GM18502 (cell line): Measurements from ENCODE around the gene CPVL.

ENCODE experiments used
- ATAC-seq: cut with Tn5 transposase; IDR thresholded peaks from one replicate; pipeline ENCODE4 v1.9.1; 2021; ENCODE audit warnings: mild to moderate bottlenecking; ENCODE audit not compliant: unreplicated experiment, poor library complexity

CPVL gene

GRCh38 chr7:29019387-29019786 lies 127.0 kb downstream of the CPVL start:
- ATAC-seq = no peak

- ATAC-seq = no peak
These were observed 128.6 kb downstream of the CPVL start for GRCh38 chr7:29017713-29018112.

- ATAC-seq = no peak
These were observed 131.6 kb downstream of the CPVL start for GRCh38 chr7:29014725-29015124.

- no peak for ATAC-seq
These were observed 132.4 kb downstream of the CPVL start for GRCh38 chr7:29013931-29014330.

GRCh38 chr7:29013082-29013695 lies 133.1 kb downstream of the CPVL start:
- no peak for ATAC-seq

GRCh38 chr7:29009947-29010346 lies 136.4 kb downstream of the CPVL start:
- ATAC-seq = no peak

GRCh38 chr7:29008590-29008989 lies 137.7 kb downstream of the CPVL start:
- ATAC-seq = no peak

GRCh38 chr7:29007127-29007526 lies 139.2 kb downstream of the CPVL start:
- no peak for ATAC-seq

GRCh38 chr7:29005829-29006228 lies 140.5 kb downstream of the CPVL start:
- ATAC-seq = no peak

GRCh38 chr7:29005406-29005805 lies 140.9 kb downstream of the CPVL start:
- ATAC-seq = no peak

GRCh38 chr7:29003703-29004102 lies 142.6 kb downstream of the CPVL start:
- ATAC-seq = no peak

- ATAC-seq = no peak
These were observed 145.6 kb downstream of the CPVL start for GRCh38 chr7:29000717-29001076.

GRCh38 chr7:28999895-29000716 lies 146.2 kb downstream of the CPVL start:
- ATAC-seq = no peak

- ATAC-seq = no peak
These were observed 146.9 kb downstream of the CPVL start for GRCh38 chr7:28999427-28999826.

GRCh38 chr7:28998105-28998504 lies 148.2 kb downstream of the CPVL start:
- no peak for ATAC-seq

- ATAC-seq = no peak
These were observed 149.5 kb downstream of the CPVL start for GRCh38 chr7:28996836-28997235.

- ATAC-seq = no peak
These were observed 153.0 kb downstream of the CPVL start for GRCh38 chr7:28993371-28993770.

- no peak for ATAC-seq
These were observed 153.5 kb downstream of the CPVL start for GRCh38 chr7:28992798-28993197.

- no peak for ATAC-seq
These were observed 156.0 kb downstream of the CPVL start for GRCh38 chr7:28990200-28990960.

- no peak for ATAC-seq
These were observed 156.9 kb downstream of the CPVL start for GRCh38 chr7:28989211-28989980.

GRCh38 chr7:28988810-28989209 lies 157.5 kb downstream of the CPVL start:
- no peak for ATAC-seq
